NCI-H2171 treated with DMSO at 0.1 percent for 48 hours (cell line): ENCODE measurements around the gene ITIH5.
"Not testable (repeated sequence)": the region's sequence is repeated elsewhere in the genome, so short reads cannot be mapped to it uniquely, and the experiment has no call there.

Experiments
- DNase-seq: peaks from one replicate; lab custom pipeline; 2025; lab: John Stamatoyannopoulos, UW

The ITIH5 gene

DNA sequence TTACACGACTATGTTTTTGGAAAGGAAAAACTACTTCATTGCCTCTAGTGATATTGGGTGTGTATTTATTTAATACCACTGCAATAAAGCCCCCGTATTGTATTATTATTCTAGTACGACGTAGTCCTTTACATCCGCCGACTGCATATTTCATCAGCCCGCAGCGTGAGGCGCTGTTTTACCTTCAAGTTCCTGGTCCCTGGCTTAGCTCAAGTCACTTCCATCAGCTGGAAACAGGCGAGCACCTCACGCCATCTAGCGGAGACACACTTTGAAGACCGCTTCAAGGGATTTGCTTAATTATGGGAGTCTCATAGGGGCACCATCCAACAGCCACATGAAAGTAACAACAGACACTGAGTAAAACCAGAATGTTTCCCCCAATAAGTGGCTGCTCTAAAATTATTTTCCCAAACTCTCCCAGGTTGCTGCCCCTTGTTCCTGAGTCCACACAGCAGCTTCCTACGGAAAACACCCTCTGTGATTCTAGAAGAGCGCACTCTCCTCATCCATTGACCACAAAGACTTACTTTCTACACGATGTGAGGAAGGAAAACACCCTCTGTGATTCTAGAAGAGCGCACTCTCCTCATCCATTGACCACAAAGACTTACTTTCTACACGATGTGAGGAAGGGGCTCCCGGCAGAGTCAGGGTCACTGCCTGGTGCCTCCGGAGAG lies 20.6 kb upstream of the ITIH5 start:
- DNase-seq: peak; percentile 77

DNA sequence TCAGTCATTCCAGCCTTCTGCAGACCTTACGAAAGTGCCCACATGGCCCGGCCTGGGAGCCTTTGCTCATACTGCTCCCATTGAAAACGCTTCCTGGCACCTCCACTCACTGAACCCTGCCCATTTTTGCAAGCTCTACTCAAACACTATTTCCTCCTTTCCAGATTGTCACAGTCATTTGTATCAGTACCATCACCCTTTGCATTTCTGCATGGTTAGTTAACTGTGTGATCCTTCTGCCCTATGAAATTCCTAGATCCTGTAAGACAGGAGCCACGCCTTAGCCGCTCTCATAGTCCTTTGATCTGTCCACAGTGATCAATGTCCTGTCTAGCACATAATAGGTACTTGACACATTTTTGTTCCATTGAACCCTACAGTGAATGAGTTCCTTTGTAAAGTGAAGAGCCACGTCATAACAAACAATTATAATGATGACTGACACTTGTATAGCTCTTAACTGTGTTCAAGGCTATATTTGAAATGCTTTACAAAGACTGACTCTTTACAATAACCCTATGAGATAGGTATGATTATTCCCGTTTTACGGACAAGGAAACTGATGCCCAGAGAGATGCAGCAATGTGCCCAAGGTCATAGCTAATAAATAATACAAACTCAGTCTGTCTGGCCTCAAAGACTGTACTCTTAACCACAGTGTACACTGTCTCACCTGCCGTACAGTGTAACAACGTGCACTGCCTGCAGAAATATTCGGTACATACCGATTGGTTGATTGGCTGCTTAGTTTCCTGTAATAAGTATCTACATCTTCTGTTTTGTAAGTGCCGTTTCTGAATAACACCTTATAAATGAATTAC lies 19.8 kb upstream of the ITIH5 start:
- no peak for DNase-seq

- not testable (repeated sequence) for DNase-seq
These were observed 13.3 kb upstream of the ITIH5 start for GRCh38 chr10:7680078-7680477.

DNA sequence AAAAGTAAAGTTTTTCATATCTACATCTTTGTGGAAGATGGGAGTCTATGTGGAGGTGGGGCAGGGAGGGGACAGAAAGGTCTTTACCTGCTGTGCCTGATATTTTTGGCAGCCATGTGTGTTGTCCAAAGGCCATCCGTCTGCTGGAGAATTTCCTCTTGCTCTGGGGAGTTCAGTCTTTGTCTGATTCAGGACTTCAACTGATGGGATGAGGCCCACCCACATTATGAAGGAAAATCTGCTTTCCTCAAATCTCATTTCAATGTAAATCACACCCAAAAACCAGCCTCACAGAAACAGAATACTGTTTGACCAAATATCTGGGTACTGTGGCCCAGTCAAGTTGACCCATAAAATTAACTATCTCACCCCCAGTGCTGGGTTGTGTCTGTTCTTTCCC lies 12.5 kb upstream of the ITIH5 start:
- DNase-seq: no peak

DNA sequence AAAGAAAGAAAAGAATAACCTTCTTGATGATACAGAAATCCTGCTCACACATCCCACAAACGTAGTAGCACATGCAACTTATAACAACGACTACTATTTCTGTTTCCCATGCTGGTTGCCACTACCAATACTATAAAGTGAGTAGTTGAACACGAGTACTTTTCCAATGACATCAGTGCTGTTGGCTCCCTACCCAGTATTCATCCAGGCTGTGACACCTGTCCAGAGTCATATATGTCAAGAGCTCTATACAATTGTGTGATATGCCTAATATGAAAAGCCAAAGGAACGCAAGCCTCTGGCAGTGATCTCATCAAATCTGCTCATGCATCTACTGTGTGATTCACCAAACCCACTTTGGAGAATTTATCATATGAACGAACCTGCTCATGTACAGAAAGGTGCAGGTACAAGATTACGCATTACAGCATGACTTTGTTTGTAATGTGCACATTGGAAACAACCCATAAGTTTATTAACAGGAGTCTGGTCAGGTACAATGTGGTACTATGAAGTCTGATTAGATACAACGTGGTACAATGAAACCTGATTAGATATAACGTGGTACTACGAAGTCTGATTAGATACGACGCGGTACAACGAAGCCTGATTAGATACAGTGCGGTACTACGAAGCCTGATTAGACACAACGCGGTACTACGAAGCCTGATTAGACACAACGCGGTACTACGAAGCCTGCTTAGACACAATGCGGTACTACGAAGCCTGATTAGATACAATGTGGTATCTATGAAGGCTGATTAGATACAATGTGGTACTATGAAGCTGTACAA lies 5.8 kb upstream of the ITIH5 start:
- no peak for DNase-seq

- no peak for DNase-seq
These were observed 3.4 kb upstream of the ITIH5 start for GRCh38 chr10:7670157-7670556.

- DNase-seq: no peak
These were observed 736 bp upstream of the ITIH5 start for GRCh38 chr10:7667262-7668141.

GRCh38 chr10:7665767-7666166 lies 999 bp downstream of the ITIH5 start:
- DNase-seq: no peak

DNA sequence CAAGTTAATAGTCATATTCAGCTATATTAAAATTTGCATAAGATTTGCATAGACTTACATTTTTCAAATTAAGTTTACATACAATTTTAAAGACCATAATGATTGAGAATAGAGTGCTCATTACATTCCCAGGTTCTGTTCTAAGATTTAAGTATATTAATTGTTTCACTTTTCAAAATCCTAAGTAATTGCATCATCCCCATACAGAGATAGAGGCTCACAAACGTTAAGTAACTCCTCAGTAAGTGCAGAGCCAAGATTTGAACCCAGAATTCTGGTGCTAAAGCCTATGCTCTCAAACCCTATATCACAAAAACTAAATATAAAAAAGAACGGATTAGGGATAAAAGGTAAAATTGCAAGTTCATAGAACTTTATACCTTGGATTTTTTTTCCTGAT lies 2.1 kb downstream of the ITIH5 start:
- no peak for DNase-seq

- DNase-seq: no peak
These were observed 4.2 kb downstream of the ITIH5 start for GRCh38 chr10:7662522-7662921.

- no peak for DNase-seq
These were observed 7.2 kb downstream of the ITIH5 start for GRCh38 chr10:7659560-7659959.

DNA sequence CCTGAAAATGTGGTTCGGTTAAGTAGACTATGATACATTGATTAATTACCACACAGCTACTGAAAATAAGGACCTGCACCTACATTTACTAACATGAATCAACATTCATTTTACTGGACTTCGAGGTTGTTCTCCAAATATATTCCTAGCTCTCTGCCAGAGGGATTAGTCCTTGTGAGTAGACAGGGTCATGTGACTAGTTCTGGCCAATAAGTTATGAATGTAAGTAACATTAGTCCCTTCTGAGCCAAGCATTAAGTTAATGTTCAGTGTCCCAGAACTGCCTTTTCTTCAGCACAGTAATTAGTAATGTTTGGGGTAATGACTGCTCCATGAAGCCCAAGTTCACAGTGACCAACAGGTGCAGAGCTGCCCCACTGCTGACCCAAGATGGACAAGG lies 9.2 kb downstream of the ITIH5 start:
- no peak for DNase-seq

DNA sequence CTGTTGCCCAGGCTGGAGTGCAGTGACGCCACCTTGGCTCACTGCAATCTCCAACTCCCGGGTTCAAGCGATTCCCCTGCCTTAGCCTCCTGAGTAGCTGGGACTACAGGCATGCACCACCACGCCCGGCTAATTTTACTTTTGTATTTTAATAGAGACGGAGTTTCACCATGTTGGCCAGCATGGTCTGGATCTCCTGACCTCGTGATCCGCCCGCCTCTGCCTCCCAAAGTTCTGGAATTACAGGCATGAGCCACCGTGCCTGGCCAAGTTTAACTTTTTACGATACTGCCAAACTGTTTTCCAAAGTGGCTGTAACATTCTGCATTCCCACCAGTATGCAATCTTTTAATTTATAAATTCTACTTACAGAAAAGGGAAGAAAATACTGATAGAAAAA lies 9.7 kb downstream of the ITIH5 start:
- not testable (repeated sequence) for DNase-seq

GRCh38 chr10:7651853-7652470 lies 14.8 kb downstream of the ITIH5 start:
- no peak for DNase-seq

DNA sequence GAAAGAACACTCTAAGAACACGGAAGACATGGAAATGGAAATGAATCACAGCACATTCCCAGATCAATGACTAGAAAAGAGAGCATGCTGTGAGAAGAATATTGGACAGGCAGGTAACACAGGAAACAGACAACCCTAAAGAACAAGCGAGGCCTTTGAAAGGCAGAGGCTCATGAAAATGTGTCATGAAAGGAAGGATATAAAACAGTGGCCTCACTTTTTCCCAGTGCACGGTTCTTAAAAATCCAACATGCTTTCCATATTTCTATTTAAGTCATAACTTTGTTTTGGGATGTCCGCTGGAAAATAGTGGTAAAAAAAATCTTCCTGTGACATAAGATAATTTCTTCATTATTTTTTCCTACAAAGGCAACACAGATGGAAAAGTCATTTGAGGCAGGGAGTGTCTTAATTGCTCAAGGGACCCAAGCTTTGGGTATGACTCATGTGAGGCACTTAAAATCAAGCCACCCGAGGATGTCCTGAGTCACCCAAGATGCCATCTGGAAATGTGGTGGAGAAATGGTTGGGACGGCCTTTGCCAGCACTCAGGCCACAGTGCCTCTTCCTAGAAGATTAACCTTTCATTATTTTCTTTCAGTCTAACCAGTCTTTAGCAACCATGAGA lies 17.0 kb downstream of the ITIH5 start:
- DNase-seq: no peak

- no peak for DNase-seq
These were observed 19.6 kb downstream of the ITIH5 start for GRCh38 chr10:7647062-7647664.

- no peak for DNase-seq
These were observed 24.2 kb downstream of the ITIH5 start for GRCh38 chr10:7642491-7643011.

- DNase-seq: no peak
These were observed 31.2 kb downstream of the ITIH5 start for GRCh38 chr10:7635408-7636125.

DNA sequence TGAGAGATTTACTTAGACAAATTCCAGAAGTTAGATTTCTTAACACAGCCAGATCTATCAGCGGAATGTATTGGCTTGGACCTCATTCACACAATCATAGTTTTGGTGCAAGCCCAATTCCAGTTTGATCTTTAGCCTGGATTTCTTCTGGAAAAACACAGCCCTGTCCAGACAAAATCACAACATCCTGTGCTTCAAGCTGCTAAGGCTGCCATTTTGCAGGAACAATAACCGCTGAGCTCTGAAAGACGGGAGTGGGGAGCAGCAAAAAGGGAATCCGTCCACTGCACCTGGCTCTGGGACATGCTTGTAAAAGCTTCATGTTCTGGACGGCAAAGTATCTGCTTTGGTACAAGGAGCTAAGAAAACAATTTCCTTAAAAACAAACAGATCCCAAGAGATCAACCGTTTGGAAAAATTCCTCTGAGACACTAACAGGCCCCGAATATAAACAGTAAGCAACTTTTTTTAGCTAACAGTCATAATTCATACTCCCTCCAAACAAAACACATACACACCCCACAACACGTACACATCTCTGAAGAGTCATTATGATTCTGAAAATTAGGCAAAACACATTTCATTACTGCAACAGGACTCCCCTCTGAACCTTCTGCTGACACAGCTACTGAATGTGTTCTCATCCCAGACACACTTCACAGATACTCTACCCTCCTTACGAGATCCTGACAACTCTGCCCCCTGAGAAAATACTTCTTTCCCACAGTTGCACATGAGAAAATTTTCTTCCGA lies 32.4 kb downstream of the ITIH5 start:
- no peak for DNase-seq
